Thyroid gland (tissue), 4 donors: ENCODE results near the gene KIF27.

Experiments used
- POLR2A ChIP-seq, 2 donors: fragments of 450-650 bp; IDR thresholded peaks; one replicate each; pipeline ENCODE4 v1.6.1; 2017; ENCODE audit warnings: antibody characterized with exemption in 2 of 2, mild to moderate bottlenecking in 2 of 2, moderate library complexity in 1 of 2
- TF ChIP-seq, protein P1 (sequence below), 6 experiments: fragments of 200-600 bp in 3 of 6; fragments of 450-650 bp in 3 of 6; sonication (generic) in 3 of 6; IDR thresholded peaks; one replicate each; pipeline ENCODE4 v1.5.1; 2016 to 2019; ENCODE audit warnings: antibody characterized with exemption in 6 of 6, mild to moderate bottlenecking in 2 of 6, inconsistent platforms in 1 of 6, moderate library complexity in 1 of 6

DNA sequence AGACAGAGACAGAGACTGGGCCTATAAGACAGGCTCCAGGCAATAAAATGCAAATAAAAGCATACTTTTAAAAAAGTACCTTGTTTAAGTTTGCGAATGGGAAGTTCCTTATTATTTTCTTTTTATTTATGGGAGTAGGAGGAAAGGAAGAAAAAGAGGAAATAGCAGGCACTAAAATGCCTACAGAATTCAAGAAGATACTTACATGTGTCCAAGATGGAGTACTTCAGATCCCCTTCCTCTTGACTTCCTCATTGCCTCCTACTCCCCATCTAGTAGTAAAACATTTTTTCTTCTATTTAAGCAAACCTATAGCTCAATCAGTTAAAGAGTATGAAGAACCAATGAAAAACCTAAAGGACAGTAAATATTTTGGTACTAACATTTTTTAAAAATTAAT is 128.5 kb downstream of the KIF27 start:
- TF ChIP-seq, protein P1, sequence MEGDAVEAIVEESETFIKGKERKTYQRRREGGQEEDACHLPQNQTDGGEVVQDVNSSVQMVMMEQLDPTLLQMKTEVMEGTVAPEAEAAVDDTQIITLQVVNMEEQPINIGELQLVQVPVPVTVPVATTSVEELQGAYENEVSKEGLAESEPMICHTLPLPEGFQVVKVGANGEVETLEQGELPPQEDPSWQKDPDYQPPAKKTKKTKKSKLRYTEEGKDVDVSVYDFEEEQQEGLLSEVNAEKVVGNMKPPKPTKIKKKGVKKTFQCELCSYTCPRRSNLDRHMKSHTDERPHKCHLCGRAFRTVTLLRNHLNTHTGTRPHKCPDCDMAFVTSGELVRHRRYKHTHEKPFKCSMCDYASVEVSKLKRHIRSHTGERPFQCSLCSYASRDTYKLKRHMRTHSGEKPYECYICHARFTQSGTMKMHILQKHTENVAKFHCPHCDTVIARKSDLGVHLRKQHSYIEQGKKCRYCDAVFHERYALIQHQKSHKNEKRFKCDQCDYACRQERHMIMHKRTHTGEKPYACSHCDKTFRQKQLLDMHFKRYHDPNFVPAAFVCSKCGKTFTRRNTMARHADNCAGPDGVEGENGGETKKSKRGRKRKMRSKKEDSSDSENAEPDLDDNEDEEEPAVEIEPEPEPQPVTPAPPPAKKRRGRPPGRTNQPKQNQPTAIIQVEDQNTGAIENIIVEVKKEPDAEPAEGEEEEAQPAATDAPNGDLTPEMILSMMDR (IDR thresholded peaks at IDR 0.05), result no peak
- TF ChIP-seq POLR2A (IDR thresholded peaks at IDR 0.05), result no peak
